ENCODE measurements around the gene TTLL8.

The TTLL8 gene

GRCh38 chr22:50016988-50017700 is 41.0 kb downstream of the TTLL8 start:
- peak; percentile 24 for DNase-seq (ENCODE audit: low read depth)
- H3K4me3 ChIP-seq (ENCODE audit: low read depth, low read length), result peak overlapping the region; percentile 18; the same call in 1 of the 2 replicates
- TF ChIP-seq CTCF (IDR thresholded peaks at IDR 0.05; ENCODE audit: low read depth, low read length, missing control alignments), result no peak

DNA sequence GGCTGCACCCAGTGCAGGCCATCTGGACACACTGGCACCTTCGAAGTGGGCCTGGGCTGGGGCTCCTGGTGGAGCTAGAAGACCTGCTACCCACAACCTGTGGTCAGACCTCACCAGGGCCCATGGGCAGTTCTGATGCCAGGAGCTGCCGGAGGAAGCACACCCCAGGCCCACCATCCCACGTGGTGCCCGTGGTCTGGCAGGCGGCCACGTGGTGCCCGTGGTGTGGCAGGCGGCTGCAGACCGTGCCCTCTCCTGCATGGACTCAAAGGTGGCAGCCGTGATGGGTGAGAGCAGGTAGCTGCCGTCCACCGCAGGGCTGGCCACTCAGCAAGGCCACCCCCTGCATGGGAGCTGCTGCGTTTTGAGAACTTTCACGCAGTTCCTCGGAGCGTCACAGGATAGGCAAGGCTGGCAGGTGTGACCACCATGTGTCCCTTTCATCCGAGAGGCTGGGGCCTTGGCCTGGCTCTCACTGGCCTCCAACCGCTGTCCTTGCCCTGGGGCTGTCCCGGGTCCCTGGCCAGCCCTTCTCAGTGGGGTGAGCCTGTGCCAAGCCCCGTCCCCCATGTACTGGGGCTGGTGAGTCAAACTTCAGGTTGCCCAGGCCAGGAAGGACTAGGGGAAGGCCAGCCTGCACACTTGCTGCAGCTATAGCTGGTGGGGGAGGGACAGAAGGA is 41.6 kb downstream of the TTLL8 start:
- no peak for TF ChIP-seq CTCF (IDR thresholded peaks at IDR 0.05; ENCODE audit: low read depth, low read length, missing control alignments)
- no peak for DNase-seq (ENCODE audit: low read depth)
- no peak overlapping the region; the same call in 1 of the 2 replicates for H3K4me3 ChIP-seq (ENCODE audit: low read depth, low read length)

GRCh38 chr22:50015451-50016307 is 42.4 kb downstream of the TTLL8 start:
- no peak overlapping the region for H3K4me3 ChIP-seq (ENCODE audit: low read depth, low read length)
- TF ChIP-seq CTCF (IDR thresholded peaks at IDR 0.05; ENCODE audit: low read depth, low read length, missing control alignments), result no peak
- no peak for DNase-seq (ENCODE audit: low read depth)

DNA sequence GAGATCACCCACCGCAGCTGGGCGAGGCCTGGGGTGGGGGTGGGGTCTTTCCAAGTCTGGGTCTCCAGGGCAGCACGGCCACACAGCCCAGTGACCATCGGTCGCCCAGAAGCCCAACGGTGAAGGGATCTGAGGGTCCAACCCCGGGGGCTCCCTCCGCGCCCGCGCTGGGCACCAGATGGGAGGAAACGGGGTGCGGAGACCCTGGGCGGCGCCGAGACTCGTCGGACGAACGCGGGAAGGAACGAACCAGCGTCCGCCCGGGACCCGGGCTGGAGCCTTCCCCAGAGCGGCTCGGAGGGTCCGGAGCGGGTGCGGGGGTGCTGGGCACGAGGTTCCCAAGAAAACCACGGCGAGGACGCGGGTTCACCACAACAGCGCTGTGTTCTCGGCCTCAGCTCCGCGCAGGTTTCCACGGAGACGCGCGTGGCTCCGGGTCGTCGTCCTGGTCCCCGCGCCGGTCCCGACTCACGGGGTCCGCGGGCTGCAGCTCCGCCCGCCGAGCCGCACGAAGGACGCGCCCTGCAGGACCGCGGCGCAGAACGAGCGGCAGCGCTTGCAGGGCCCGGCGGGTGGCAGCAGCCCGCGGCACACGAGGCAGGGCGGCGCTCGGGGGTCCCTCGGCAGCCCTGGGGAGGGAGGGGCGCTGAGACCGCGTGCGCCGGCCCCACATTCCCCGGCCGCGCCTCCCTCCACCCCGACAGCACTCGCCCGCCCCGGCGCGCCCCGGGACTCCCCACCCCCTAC is 43.3 kb downstream of the TTLL8 start:
- H3K4me3 ChIP-seq (ENCODE audit: low read depth, low read length), result no peak overlapping the region
- DNase-seq (ENCODE audit: low read depth), result no peak
- no peak for TF ChIP-seq CTCF (IDR thresholded peaks at IDR 0.05; ENCODE audit: low read depth, low read length, missing control alignments)

DNA sequence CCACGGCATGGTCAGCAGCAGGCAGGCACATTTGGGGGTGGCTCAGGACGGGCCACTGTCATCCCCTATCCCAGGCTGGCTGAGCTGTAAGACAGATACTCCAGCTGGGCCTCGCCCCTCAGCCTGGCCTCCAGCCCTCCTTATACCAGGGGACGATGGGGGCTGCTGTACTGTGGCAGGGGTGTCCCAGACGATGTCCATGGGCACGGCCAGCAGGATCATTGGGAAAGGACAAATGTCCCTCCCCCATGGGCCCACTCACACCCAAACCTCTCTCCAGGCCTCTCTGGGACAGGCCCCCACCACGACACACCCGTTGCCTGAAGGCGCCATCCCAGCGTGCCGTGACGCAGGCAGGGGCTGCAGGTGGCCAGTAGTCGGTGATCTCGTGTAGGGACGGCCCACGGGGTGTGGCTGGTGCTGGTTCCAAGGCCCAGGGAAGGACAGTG is 44.0 kb downstream of the TTLL8 start:
- no peak for DNase-seq (ENCODE audit: low read depth)
- H3K4me3 ChIP-seq (ENCODE audit: low read depth, low read length), result no peak overlapping the region
- TF ChIP-seq CTCF (IDR thresholded peaks at IDR 0.05; ENCODE audit: low read depth, low read length, missing control alignments), result no peak
